GM12878 (cell line): ENCODE data around the gene SP3. TPM values are rescaled to one million over a fixed set of nuclear protein-coding genes. Genes with fewer than 3 reads are reported as not detected.
A peak's percentile ranks its signal among the peaks of the same experiment; 100 is the strongest.

Experiments
- ATAC-seq: fragments of 200-7000 bp; cut with Tn5 transposase; 3 replicates; pipeline ENCODE4 v1.9.1; 2020; ENCODE audit warnings: mild to moderate bottlenecking, moderate library complexity
- BruUV-seq: library from RNA; stranded (reverse); fragments of 400-500 nt; replicated peaks from 2 replicates; lab custom pipeline; 2021; lab: Mats Ljungman, UMichigan
- CTCF ChIA-PET: fragments of 300-600 bp; sonication (Branson Sonifier 250); formaldehyde crosslinking; extraction: SDS; loops from one replicate; lab custom pipeline; 2021; ENCODE audit warnings: inconsistent platforms; lab: Yijun Ruan, JAX
- POLR2A ChIA-PET: fragments of 350-600 bp; formaldehyde crosslinking; extraction: SDS; loops from one replicate; lab custom pipeline; 2021; ENCODE audit warnings: inconsistent platforms; lab: Charles Lee
- RAD21 ChIA-PET: fragments of 300-600 bp; sonication (Branson Sonifier 250); formaldehyde crosslinking; loops from one replicate; lab custom pipeline; 2023; ENCODE audit warnings: antibody characterized with exemption; ENCODE audit not compliant: unreplicated experiment; lab: Charles Lee
- SMC1A ChIA-PET: fragments of 300-600 bp; sonication (Branson Sonifier 250); formaldehyde crosslinking; loops from one replicate; lab custom pipeline; 2023; ENCODE audit not compliant: unreplicated experiment, uncharacterized antibody; lab: Charles Lee
- DNase-seq: peaks from one replicate; pipeline ENCODE4 v3.0.0-alpha.2; 2011; ENCODE audit warnings: low read depth, low spot score
- FAIRE-seq: peaks from 3 replicates; lab custom pipeline; 2011; peaks lifted over from hg19 to GRCh38; lab: Jason Lieb, UNC
- H2AFZ ChIP-seq: 2 replicates; pipeline ENCODE4 v1.6.0; 2011; ENCODE audit warnings: low read depth, low read length, control low read depth; ENCODE audit not compliant: control insufficient read depth
- H3K27ac ChIP-seq: 2 replicates; pipeline ENCODE4 v1.5.1; 2011; ENCODE audit warnings: control low read depth; ENCODE audit not compliant: control insufficient read depth, insufficient read depth
- H3K27me3 ChIP-seq, 2 experiments: replicated peaks in 1 of 2; 2 replicates each; pipeline versions ENCODE4 v1.6.0 to v1.6.1; 2011; ENCODE audit warnings: low read length in 1 of 2; ENCODE audit not compliant: control insufficient read depth in 2 of 2, insufficient read depth in 2 of 2
- H3K36me3 ChIP-seq, 2 experiments: 2 replicates each; pipeline ENCODE4 v1.5.1; 2011; ENCODE audit warnings: low read length in 1 of 2; ENCODE audit not compliant: control insufficient read depth in 2 of 2, insufficient read depth in 2 of 2
- H3K4me1 ChIP-seq: 2 replicates; pipeline ENCODE4 v1.6.1; 2011; ENCODE audit warnings: mild to moderate bottlenecking, low read length, moderate library complexity, mixed read lengths; ENCODE audit not compliant: control insufficient read depth, insufficient read depth
- H3K4me2 ChIP-seq: 2 replicates; pipeline ENCODE4 v1.6.0; 2011; ENCODE audit warnings: control low read depth; ENCODE audit not compliant: control insufficient read depth, insufficient read depth
- H3K4me3 ChIP-seq: fragments of 200-600 bp; sonication (generic); 2 replicates; pipeline ENCODE4 v1.5.1; 2016
- H3K79me2 ChIP-seq: 2 replicates; pipeline ENCODE4 v1.6.0; 2011; ENCODE audit warnings: low read length; ENCODE audit not compliant: control insufficient read depth, insufficient read depth
- H3K9ac ChIP-seq: 2 replicates; pipeline ENCODE4 v1.8.0; 2011; ENCODE audit warnings: low read length, control low read depth, mixed read lengths; ENCODE audit not compliant: control insufficient read depth, insufficient read depth
- H3K9me3 ChIP-seq: replicated peaks from 3 replicates; pipeline ENCODE4 v1.5.1; 2011; ENCODE audit warnings: mild to moderate bottlenecking, low read length; ENCODE audit not compliant: control insufficient read depth, insufficient read depth
- H4K20me1 ChIP-seq: 2 replicates; pipeline ENCODE4 v1.6.0; 2011; ENCODE audit not compliant: control insufficient read depth, insufficient read depth
- ATF7 ChIP-seq: fragments of 450-650 bp; IDR thresholded peaks from 2 replicates; pipeline ENCODE4 v1.6.1; 2016; ENCODE audit warnings: low read depth, mild to moderate bottlenecking
- CHD1 ChIP-seq: IDR thresholded peaks from 2 replicates; pipeline ENCODE4 v1.6.1; 2012; ENCODE audit warnings: low read depth, low read length, improper control_type of control experiment
- KAT2A ChIP-seq: conservative IDR thresholded peaks from 2 replicates; pipeline ENCODE4 v1.6.1; 2011; ENCODE audit warnings: low read depth, low read length; ENCODE audit not compliant: control insufficient read depth
- NRF1 ChIP-seq: conservative IDR thresholded peaks from 2 replicates; pipeline ENCODE4 v1.6.1; 2011; ENCODE audit warnings: mild to moderate bottlenecking, low read depth, low read length, improper control_type of control experiment
- POLR2A ChIP-seq: IDR thresholded peaks from 2 replicates; pipeline ENCODE4 v1.6.1; 2011; ENCODE audit warnings: low read depth, mild to moderate bottlenecking, low read length
- RAD51 ChIP-seq: fragments of 450-650 bp; IDR thresholded peaks from 2 replicates; pipeline ENCODE4 v1.6.1; 2016; ENCODE audit warnings: moderate library complexity, mild to moderate bottlenecking, inconsistent platforms
- RFX5 ChIP-seq: IDR thresholded peaks from 2 replicates; pipeline ENCODE4 v1.6.1; 2011; ENCODE audit warnings: low read depth, low read length, improper control_type of control experiment
- SREBF1 ChIP-seq: IDR thresholded peaks from 2 replicates; pipeline ENCODE4 v1.6.1; 2012; ENCODE audit warnings: mild to moderate bottlenecking, low read length
- WGBS: methylation state at CpG from one replicate; pipeline ENCODE4 v1.1.6; 2016; ENCODE audit warnings: low lambda C conversion rate; ENCODE audit not compliant: insufficient replicate concordance, insufficient coverage; ENCODE audit errors: missing lambda C conversion rate; 5-methylcytosine and 5-hydroxymethylcytosine counted together
- in situ Hi-C: fragments of 300-500 bp; cut with MboI; formaldehyde crosslinking; loops from 9 replicates; pipeline ENCODE4 v1.14.3; 2018; ENCODE audit warnings: mixed read lengths
- intact Hi-C: fragments of 100-400 bp; cut with micrococcal nuclease; formaldehyde crosslinking; loops from one replicate; pipeline ENCODE4 v1.14.2; 2022; ENCODE audit not compliant: unreplicated experiment
- polyA plus RNA-seq, 11 experiments: library from polyadenylated mRNA; depleted of rRNA in 4 of 11; unstranded in 6 of 11; stranded (reverse) in 5 of 11; fragments of >200 nt; fragmentation: Nextera tagmentation in 4 of 11; fragmentation: Illumina TruSeq in 1 of 11; extraction: Ambion mirVana in 4 of 11; extraction: Trizol in 1 of 11; gene quantifications; 1 replicate in 1 of 11; 2 replicates in 10 of 11; pipeline versions ENCODE4 v1.2.1 to v1.2.3, GENCODE V29; 2011 to 2016; ENCODE audit warnings: inconsistent platforms in 2 of 11, missing spikeins in 2 of 11, low read depth in 1 of 11
- total RNA-seq, 4 experiments: library from RNA; depleted of rRNA in 3 of 4; stranded (reverse); fragments of >200 nt in 3 of 4; fragmentation: Illumina TruSeq in 1 of 4; extraction: Trizol in 1 of 4; gene quantifications; 2 replicates each; pipeline versions ENCODE4 v1.2.1 to v1.2.3, GENCODE V29; 2013 to 2021
- TF ChIP-seq, protein P1 (sequence below): IDR thresholded peaks from 2 replicates; pipeline ENCODE4 v1.6.1; 2011; ENCODE audit warnings: low read depth, mild to moderate bottlenecking, low read length, moderate library complexity, borderline replicate concordance; ENCODE audit errors: extremely low read depth

The SP3 gene
- total and polyA plus RNA-seq, 10 of the 15 experiments (the other 5 are each of a cell fraction or from before 2014, with no cell fraction given), result 9.9 to 87.6 (median 52.4) TPM

- no peak for TF ChIP-seq RAD51
- no peak for TF ChIP-seq KAT2A
- no peak for TF ChIP-seq NRF1
- TF ChIP-seq, protein P1, sequence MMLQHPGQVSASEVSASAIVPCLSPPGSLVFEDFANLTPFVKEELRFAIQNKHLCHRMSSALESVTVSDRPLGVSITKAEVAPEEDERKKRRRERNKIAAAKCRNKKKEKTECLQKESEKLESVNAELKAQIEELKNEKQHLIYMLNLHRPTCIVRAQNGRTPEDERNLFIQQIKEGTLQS, result no peak
- no peak for TF ChIP-seq ATF7
- no peak for TF ChIP-seq RFX5
Observed at GRCh38 chr2:173906626-173907025, 58.5 kb downstream of the SP3 start (continued).

GRCh38 chr2:173903601-173904394, 61.4 kb downstream of the SP3 start:
- Histone ChIP-seq H3K9me3 (no peaks in the 10 kb centered on the region), H3K4me2 (no peak overlapping the region), H3K4me3 (no peak overlapping the region), H2AFZ (no peak overlapping the region), H3K4me1 (peaks cover 13% of the 10 kb centered on the region), H3K79me2 (no peaks in the 10 kb centered on the region; the same call in 1 of the 2 replicates), H3K36me3 (peaks cover 0 to 24% of the 10 kb centered on the region in 2 experiments; a peak in 3 of 4 replicates), H3K27me3 (no peaks in the 10 kb centered on the region), H4K20me1 (no peaks in the 10 kb centered on the region), H3K9ac (no peak overlapping the region), H3K27ac (no peak overlapping the region)
- in situ Hi-C loops (no loop called here), intact Hi-C loops (no loop called here)
- ChIA-PET POLR2A (no interaction called here), RAD21 (no interaction called here), SMC1A (no interaction called here), CTCF (no interaction called here)
- WGBS, result 97% methylated on average over 13 of the region's 13 CpGs
- ATAC-seq (no peak), DNase-seq (no peak), FAIRE-seq (no peak)
- no TSS peak for BruUV-seq
- TF ChIP-seq CHD1, result no peak
- peak; percentile 23; the same call in 1 of the 2 replicates for TF ChIP-seq POLR2A
- TF ChIP-seq SREBF1, result no peak
